HEK293 (cell line): ENCODE data around the gene ETDA.
"Not testable (repeated sequence)": the region's sequence is repeated elsewhere in the genome, so short reads cannot be mapped to it uniquely, and the experiment has no call there.

Experiments used
- CTCF ChIA-PET: fragments of 350-600 bp; formaldehyde crosslinking; extraction: SDS; loops from one replicate; lab custom pipeline; 2021; ENCODE audit warnings: antibody characterized with exemption; lab: Yijun Ruan, JAX
- POLR2A ChIA-PET: fragments of 300-600 bp; formaldehyde crosslinking; extraction: SDS; loops from one replicate; lab custom pipeline; 2020; ENCODE audit warnings: antibody characterized with exemption, inconsistent platforms; lab: Yijun Ruan, JAX
- H3K27ac ChIP-seq: fragments of 200-500 bp; sonication (Bioruptor generic); 2 replicates; pipeline ENCODE4 v1.5.1; 2014; ENCODE audit warnings: low read depth, low read length, control low read depth, inconsistent platforms; ENCODE audit errors: extremely low read depth
- H3K36me3 ChIP-seq, 2 experiments: fragments of 200-500 bp in 1 of 2; sonication (Bioruptor generic) in 1 of 2; 1 replicate in 1 of 2; 2 replicates in 1 of 2; pipeline ENCODE4 v1.5.1; 2014 to 2017; ENCODE audit warnings: inconsistent platforms in 2 of 2, low read length in 2 of 2; ENCODE audit not compliant: control insufficient read depth in 2 of 2, insufficient read depth in 1 of 2
- H3K4me1 ChIP-seq: fragments of 200-500 bp; sonication (Bioruptor generic); 2 replicates; pipeline ENCODE4 v1.5.1; 2014; ENCODE audit warnings: mild to moderate bottlenecking, low read length, inconsistent platforms; ENCODE audit not compliant: control insufficient read depth, insufficient read depth
- H3K4me3 ChIP-seq: 2 replicates; pipeline ENCODE4 v1.5.1; 2011; ENCODE audit warnings: low read depth, mild to moderate bottlenecking, control low read depth, low read length, moderate library complexity
- H3K9me3 ChIP-seq: fragments of 200-500 bp; sonication (Bioruptor generic); 2 replicates; pipeline ENCODE4 v1.5.1; 2014; ENCODE audit warnings: low read depth, low read length, inconsistent platforms; ENCODE audit not compliant: control insufficient read depth, insufficient read depth
- GFI1B ChIP-seq: fragments of 450-650 bp; formaldehyde crosslinking; IDR thresholded peaks from 2 replicates; pipeline ENCODE4 v1.5.1; 2016; ENCODE audit warnings: missing biosample characterization, missing genetic modification characterization
- KLF8 ChIP-seq: fragments of 450-650 bp; formaldehyde crosslinking; IDR thresholded peaks from 2 replicates; pipeline ENCODE4 v1.5.1; 2016; ENCODE audit warnings: missing biosample characterization, missing genetic modification characterization
- ZBTB8A ChIP-seq: fragments of 450-650 bp; formaldehyde crosslinking; IDR thresholded peaks from 2 replicates; pipeline ENCODE4 v1.5.1; 2016; ENCODE audit warnings: missing biosample characterization, missing genetic modification characterization
- ZFP41 ChIP-seq: fragments of 450-650 bp; formaldehyde crosslinking; IDR thresholded peaks from 2 replicates; pipeline ENCODE4 v1.5.1; 2016; ENCODE audit warnings: missing biosample characterization, missing genetic modification characterization, borderline replicate concordance
- ZNF184 ChIP-seq: fragments of 450-650 bp; IDR thresholded peaks from 2 replicates; pipeline ENCODE4 v1.5.1; 2018; ENCODE audit warnings: missing biosample characterization, mild to moderate bottlenecking, missing genetic modification characterization
- ZNF2 ChIP-seq: fragments of 450-650 bp; formaldehyde crosslinking; IDR thresholded peaks from 2 replicates; pipeline ENCODE4 v1.5.1; 2016; ENCODE audit warnings: missing biosample characterization, missing genetic modification characterization
- ZNF433 ChIP-seq: fragments of 450-650 bp; formaldehyde crosslinking; IDR thresholded peaks from 2 replicates; pipeline ENCODE4 v1.5.1; 2016; ENCODE audit warnings: missing biosample characterization, missing genetic modification characterization, low read depth
- ZNF596 ChIP-seq: fragments of 450-650 bp; IDR thresholded peaks from 2 replicates; pipeline ENCODE4 v1.5.0; 2018; ENCODE audit warnings: missing biosample characterization, mild to moderate bottlenecking, missing genetic modification characterization, moderate library complexity
- ZNF654 ChIP-seq: fragments of 450-650 bp; formaldehyde crosslinking; IDR thresholded peaks from 2 replicates; pipeline ENCODE4 v1.5.1; 2016; ENCODE audit warnings: low read depth, missing biosample characterization, missing genetic modification characterization
- ZSCAN30 ChIP-seq: fragments of 450-650 bp; IDR thresholded peaks from 2 replicates; pipeline ENCODE4 v1.5.1; 2018; ENCODE audit warnings: missing biosample characterization, mild to moderate bottlenecking, missing genetic modification characterization, moderate library complexity
- TF ChIP-seq, protein P1 (sequence below): fragments of 450-650 bp; formaldehyde crosslinking; IDR thresholded peaks from 2 replicates; pipeline ENCODE4 v1.5.1; 2016; ENCODE audit warnings: missing biosample characterization, missing genetic modification characterization
- TF ChIP-seq, protein P2 (sequence below): fragments of 450-650 bp; formaldehyde crosslinking; IDR thresholded peaks from 2 replicates; pipeline ENCODE4 v1.5.1; 2016; ENCODE audit warnings: missing biosample characterization, missing genetic modification characterization
- TF ChIP-seq, protein P3 (sequence below): fragments of 450-650 bp; formaldehyde crosslinking; IDR thresholded peaks from 2 replicates; pipeline ENCODE4 v1.5.1; 2016; ENCODE audit warnings: missing biosample characterization, missing genetic modification characterization, borderline replicate concordance
- TF ChIP-seq, protein P4 (sequence below): fragments of 450-650 bp; formaldehyde crosslinking; IDR thresholded peaks from 2 replicates; pipeline ENCODE4 v1.5.1; 2016; ENCODE audit warnings: missing biosample characterization, missing genetic modification characterization
- TF ChIP-seq, protein P5 (sequence below): fragments of 450-650 bp; formaldehyde crosslinking; IDR thresholded peaks from 2 replicates; pipeline ENCODE4 v1.5.1; 2016; ENCODE audit warnings: missing biosample characterization, missing genetic modification characterization
- TF ChIP-seq, protein P6 (sequence below): fragments of 450-650 bp; formaldehyde crosslinking; IDR thresholded peaks from 2 replicates; pipeline ENCODE4 v1.5.1; 2016; ENCODE audit warnings: missing biosample characterization, missing genetic modification characterization

The ETDA gene

DNA sequence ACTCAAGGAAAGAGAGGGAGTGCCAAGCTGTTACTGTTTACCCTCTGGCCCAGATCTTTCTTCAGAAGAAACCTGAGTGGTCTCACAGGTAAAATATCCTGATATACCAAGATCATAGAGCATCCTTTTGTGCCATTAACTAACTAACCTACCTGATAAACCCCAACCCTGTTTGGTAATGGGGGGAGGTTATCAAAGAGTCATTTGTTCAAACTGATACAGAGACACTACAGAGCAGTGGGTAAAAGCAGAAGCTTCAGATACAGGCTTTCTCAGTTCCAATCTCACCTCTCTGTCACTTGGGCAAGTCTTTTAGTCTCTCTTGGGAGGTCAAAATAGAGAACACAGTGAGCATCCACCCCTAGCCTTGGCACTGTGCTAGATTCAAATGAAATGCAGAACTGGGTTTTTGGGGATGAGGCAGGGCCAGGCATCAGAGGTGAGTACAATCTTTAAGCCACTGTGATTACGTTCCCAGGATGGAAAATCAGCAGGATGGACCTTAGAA, at the start of gene ETDA:
ETDA (plus strand) TSS at position 51 of the 508 bp plus-strand sequence. CDS start 1,216 bp downstream, outside the sequence.
- H3K9me3 ChIP-seq, H3K4me1 ChIP-seq, POLR2A ChIA-PET, CTCF ChIA-PET, H3K36me3 ChIP-seq, H3K27ac ChIP-seq, H3K4me3 ChIP-seq: not testable (repeated sequence)

DNA sequence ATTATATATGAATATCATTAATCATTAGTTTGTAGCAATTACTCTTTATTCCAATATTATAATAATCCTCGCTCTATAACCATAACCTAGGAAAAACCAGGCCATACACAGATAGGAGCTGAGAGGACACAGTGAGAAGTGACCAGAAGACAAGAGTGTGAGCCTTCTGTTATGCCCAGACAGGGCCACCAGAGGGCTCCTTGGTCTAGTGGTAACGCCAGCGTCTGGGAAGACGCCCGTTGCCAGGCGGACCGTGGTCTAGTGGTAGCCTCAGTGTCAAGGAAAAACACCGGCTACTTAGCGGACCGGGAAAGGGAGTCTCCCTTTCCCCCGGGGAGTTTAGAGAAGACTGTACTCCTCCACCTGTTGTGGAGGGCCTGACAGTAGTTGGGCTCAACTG, 45.4 kb upstream of the ETDA start:
- POLR2A ChIA-PET, H3K4me1 ChIP-seq, H3K27ac ChIP-seq, H3K4me3 ChIP-seq, H3K36me3 ChIP-seq, H3K9me3 ChIP-seq: not testable (repeated sequence)
- TF ChIP-seq ZNF2 (0 out of 2 replicates have a peak, but pooled peaks have one; percentile 40), ZNF654 (tag by site-specific recombination) (peak; percentile 62), ZBTB8A (tag by site-specific recombination) (peak; percentile 53; the same call in 1 of the 2 replicates)
- CTCF ChIA-PET = interaction anchor here (0.6 to 0.7 kb wide), 2 partner anchors 403 to 664 kb away, joined by 3 read pairs; no protein-coding TSS in a partner anchor

DNA sequence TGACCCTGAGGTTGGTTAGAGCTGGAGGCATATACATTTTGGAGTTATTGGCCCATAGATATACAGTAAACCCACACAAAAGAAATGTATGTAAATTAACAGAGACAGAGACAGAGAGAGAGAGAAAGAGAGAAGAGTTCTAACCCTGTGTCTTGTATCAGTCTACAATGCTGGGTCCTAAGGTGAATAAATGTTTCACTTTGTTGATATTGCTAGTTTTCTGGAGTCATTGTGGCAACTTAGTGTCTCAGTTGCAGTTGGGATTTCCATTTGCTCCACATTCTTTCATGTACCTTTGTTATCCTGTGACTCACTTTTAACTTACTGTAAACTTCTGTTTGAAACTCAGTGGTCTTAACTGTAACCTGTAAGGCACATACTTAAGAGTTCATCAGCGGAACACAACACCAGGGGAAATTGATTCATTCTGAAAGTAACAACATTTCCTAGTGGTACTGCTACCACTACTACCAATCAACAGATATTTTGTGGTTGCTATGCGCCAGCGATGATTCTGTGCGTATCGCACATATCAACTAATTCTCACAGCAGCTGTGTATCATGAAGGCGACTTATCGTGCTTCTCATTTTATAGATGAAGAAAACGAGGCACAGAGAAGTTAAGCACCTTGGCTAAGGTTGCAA, 38.5 kb upstream of the ETDA start:
- no peaks in the 10 kb centered on the region for H3K36me3 ChIP-seq
- H3K4me3 ChIP-seq = no peak overlapping the region
- CTCF ChIA-PET = no interaction called here
- no peaks in the 10 kb centered on the region for H3K9me3 ChIP-seq
- H3K27ac ChIP-seq = no peak overlapping the region
- no peaks in the 10 kb centered on the region for H3K4me1 ChIP-seq
- POLR2A ChIA-PET = no interaction called here
- TF ChIP-seq, protein P1, sequence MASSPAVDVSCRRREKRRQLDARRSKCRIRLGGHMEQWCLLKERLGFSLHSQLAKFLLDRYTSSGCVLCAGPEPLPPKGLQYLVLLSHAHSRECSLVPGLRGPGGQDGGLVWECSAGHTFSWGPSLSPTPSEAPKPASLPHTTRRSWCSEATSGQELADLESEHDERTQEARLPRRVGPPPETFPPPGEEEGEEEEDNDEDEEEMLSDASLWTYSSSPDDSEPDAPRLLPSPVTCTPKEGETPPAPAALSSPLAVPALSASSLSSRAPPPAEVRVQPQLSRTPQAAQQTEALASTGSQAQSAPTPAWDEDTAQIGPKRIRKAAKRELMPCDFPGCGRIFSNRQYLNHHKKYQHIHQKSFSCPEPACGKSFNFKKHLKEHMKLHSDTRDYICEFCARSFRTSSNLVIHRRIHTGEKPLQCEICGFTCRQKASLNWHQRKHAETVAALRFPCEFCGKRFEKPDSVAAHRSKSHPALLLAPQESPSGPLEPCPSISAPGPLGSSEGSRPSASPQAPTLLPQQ (tag by site-specific recombination) = no peak
- no peak for TF ChIP-seq KLF8 (tag by site-specific recombination)
- TF ChIP-seq, protein P2, sequence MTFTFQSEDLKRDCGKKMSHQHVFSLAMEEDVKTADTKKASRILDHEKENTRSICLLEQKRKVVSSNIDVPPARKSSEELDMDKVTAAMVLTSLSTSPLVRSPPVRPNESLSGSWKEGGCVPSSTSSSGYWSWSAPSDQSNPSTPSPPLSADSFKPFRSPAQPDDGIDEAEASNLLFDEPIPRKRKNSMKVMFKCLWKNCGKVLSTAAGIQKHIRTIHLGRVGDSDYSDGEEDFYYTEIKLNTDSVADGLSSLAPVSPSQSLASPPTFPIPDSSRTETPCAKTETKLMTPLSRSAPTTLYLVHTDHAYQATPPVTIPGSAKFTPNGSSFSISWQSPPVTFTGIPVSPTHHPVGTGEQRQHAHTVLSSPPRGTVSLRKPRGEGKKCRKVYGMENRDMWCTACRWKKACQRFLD (tag by site-specific recombination) = no peak
- TF ChIP-seq ZFP41 (tag by site-specific recombination) = no peak
- TF ChIP-seq, protein P3, sequence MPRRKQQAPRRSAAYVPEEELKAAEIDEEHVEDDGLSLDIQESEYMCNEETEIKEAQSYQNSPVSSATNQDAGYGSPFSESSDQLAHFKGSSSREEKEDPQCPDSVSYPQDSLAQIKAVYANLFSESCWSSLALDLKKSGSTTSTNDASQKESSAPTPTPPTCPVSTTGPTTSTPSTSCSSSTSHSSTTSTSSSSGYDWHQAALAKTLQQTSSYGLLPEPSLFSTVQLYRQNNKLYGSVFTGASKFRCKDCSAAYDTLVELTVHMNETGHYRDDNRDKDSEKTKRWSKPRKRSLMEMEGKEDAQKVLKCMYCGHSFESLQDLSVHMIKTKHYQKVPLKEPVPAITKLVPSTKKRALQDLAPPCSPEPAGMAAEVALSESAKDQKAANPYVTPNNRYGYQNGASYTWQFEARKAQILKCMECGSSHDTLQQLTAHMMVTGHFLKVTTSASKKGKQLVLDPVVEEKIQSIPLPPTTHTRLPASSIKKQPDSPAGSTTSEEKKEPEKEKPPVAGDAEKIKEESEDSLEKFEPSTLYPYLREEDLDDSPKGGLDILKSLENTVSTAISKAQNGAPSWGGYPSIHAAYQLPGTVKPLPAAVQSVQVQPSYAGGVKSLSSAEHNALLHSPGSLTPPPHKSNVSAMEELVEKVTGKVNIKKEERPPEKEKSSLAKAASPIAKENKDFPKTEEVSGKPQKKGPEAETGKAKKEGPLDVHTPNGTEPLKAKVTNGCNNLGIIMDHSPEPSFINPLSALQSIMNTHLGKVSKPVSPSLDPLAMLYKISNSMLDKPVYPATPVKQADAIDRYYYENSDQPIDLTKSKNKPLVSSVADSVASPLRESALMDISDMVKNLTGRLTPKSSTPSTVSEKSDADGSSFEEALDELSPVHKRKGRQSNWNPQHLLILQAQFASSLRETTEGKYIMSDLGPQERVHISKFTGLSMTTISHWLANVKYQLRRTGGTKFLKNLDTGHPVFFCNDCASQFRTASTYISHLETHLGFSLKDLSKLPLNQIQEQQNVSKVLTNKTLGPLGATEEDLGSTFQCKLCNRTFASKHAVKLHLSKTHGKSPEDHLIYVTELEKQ = no peak
- TF ChIP-seq ZSCAN30 = no peak
- TF ChIP-seq GFI1B (tag by site-specific recombination) = no peak
- TF ChIP-seq ZNF596 (tag by site-specific recombination) = no peak
- TF ChIP-seq, protein P4, sequence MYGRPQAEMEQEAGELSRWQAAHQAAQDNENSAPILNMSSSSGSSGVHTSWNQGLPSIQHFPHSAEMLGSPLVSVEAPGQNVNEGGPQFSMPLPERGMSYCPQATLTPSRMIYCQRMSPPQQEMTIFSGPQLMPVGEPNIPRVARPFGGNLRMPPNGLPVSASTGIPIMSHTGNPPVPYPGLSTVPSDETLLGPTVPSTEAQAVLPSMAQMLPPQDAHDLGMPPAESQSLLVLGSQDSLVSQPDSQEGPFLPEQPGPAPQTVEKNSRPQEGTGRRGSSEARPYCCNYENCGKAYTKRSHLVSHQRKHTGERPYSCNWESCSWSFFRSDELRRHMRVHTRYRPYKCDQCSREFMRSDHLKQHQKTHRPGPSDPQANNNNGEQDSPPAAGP (tag by site-specific recombination) = no peak
- TF ChIP-seq ZNF433 (tag by site-specific recombination) = no peak
- TF ChIP-seq ZNF184 (tag by site-specific recombination) = no peak
- TF ChIP-seq, protein P5, sequence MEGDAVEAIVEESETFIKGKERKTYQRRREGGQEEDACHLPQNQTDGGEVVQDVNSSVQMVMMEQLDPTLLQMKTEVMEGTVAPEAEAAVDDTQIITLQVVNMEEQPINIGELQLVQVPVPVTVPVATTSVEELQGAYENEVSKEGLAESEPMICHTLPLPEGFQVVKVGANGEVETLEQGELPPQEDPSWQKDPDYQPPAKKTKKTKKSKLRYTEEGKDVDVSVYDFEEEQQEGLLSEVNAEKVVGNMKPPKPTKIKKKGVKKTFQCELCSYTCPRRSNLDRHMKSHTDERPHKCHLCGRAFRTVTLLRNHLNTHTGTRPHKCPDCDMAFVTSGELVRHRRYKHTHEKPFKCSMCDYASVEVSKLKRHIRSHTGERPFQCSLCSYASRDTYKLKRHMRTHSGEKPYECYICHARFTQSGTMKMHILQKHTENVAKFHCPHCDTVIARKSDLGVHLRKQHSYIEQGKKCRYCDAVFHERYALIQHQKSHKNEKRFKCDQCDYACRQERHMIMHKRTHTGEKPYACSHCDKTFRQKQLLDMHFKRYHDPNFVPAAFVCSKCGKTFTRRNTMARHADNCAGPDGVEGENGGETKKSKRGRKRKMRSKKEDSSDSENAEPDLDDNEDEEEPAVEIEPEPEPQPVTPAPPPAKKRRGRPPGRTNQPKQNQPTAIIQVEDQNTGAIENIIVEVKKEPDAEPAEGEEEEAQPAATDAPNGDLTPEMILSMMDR (tag by site-specific recombination) = no peak
- TF ChIP-seq, protein P6, sequence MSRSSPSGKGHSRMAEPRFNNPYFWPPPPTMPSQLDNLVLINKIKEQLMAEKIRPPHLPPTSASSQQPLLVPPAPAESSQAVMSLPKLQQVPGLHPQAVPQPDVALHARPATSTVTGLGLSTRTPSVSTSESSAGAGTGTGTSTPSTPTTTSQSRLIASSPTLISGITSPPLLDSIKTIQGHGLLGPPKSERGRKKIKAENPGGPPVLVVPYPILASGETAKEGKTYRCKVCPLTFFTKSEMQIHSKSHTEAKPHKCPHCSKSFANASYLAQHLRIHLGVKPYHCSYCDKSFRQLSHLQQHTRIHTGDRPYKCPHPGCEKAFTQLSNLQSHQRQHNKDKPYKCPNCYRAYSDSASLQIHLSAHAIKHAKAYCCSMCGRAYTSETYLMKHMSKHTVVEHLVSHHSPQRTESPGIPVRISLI (tag by site-specific recombination) = no peak

DNA sequence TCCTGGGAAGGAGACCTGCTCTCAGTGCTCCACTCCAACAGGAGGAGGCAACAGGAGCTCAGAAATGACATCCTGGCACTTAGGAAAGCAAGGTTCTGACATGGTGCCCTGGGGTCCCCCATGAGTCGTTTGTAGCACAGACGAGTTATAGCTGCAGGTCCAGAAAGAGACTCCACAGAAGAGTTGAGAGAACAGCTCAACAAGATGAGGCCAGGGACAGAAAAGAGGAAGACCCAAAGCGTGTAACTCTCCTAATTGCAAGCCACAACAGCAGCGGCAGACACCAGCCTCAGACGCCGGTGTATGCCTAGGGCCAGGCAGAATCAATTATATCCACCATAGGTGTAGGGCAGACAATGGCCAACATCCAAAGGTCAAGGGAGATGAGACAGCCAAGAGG, 5.9 kb upstream of the ETDA start:
- H3K4me3 ChIP-seq, H3K9me3 ChIP-seq, H3K27ac ChIP-seq, H3K4me1 ChIP-seq, H3K36me3 ChIP-seq, POLR2A ChIA-PET, CTCF ChIA-PET: not testable (repeated sequence)
